ENCODE measurements around the gene HMGN4. TPM values are rescaled to one million over a fixed set of nuclear protein-coding genes. Genes with fewer than 3 reads are reported as not detected.

Gene HMGN4
- polyA plus RNA-seq, 3 donors = 28.1 to 116 (median 91.3) TPM

DNA sequence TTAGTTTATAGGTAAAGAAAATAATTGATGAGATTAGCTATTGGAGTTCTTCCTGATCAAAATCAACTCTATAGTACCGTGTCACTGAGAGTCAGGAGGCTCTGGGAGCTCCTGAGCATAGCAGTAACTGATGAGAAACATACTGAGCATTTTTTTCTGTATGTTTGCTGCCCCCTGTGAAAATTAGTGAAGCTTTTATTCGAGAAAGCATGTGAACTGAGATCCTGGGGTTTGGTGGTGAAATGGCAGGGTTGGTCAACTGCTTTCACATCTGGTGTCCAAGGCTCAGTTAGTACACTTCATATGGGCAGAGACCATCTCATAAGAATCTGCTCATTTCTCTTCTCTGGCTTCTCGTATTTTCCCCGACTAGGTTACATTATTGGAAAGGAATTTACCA, 54.5 kb downstream of the HMGN4 start:
- Histone ChIP-seq H3K36me3 (replicated peaks in 1 of 2; ENCODE audit: control insufficient read depth in 1 of 2, insufficient read depth in 2 of 2, low read length in 2 of 2) (no peaks in the 10 kb centered on the region), H3K79me2 (ENCODE audit: insufficient read depth, low read length) (peaks cover 9% of the 10 kb centered on the region), H3K27ac (ENCODE audit: low read depth in 1 of 2, low read length in 2 of 2) (no peak overlapping the region), H3K4me1 (ENCODE audit: control insufficient read depth in 1 of 2, insufficient read depth in 2 of 2, low read length in 2 of 2) (peaks cover 15 to 31% of the 10 kb centered on the region in 2 donors), H2AFZ (ENCODE audit: insufficient read depth, low read depth, low read length, poor library complexity, severe bottlenecking) (no peak overlapping the region), H3K27me3 (ENCODE audit: control insufficient read depth in 2 of 2, insufficient read depth in 2 of 2, low read length in 2 of 2) (peaks cover 21 to 31% of the 10 kb centered on the region in 2 donors), H3K9me3 (replicated peaks in 1 of 2; ENCODE audit: control insufficient read depth in 1 of 2, insufficient read depth in 1 of 2, low read length in 2 of 2) (no peaks in the 10 kb centered on the region), H3K4me3 (replicated peaks in 1 of 3; ENCODE audit: low read depth in 2 of 3, low read length in 3 of 3) (no peak overlapping the region), H3K9ac (ENCODE audit: insufficient read depth, low read length, poor library complexity, severe bottlenecking) (no peak overlapping the region), H3K4me2 (replicated peaks; ENCODE audit: extremely low read depth, low read length, poor library complexity, severe bottlenecking) (no peak overlapping the region), H4K20me1 (ENCODE audit: insufficient read depth, low read length) (no peaks in the 10 kb centered on the region)
- Mint-ChIP-seq H3K27ac (no peak overlapping the region), H3K27me3 (ENCODE audit: low read depth in 3 of 3) (peaks cover 20 to 33% (median 28%) of the 10 kb centered on the region in 3 donors), H3K9me3 (peaks cover 0 to 6% (median 3%) of the 10 kb centered on the region in 7 donors), H3K4me3 (no peak overlapping the region), H3K4me1 (peaks cover 22% of the 10 kb centered on the region), H3K36me3 (no peaks in the 10 kb centered on the region)
- intact Hi-C loops (cut with micrococcal nuclease) = loop anchor here in 1 of 2 donors (10.0 kb wide), 2 partner anchors 248 to 552 kb away; a partner anchor contains a TSS
- DNase-seq = no peak
- TF ChIP-seq, protein P1, sequence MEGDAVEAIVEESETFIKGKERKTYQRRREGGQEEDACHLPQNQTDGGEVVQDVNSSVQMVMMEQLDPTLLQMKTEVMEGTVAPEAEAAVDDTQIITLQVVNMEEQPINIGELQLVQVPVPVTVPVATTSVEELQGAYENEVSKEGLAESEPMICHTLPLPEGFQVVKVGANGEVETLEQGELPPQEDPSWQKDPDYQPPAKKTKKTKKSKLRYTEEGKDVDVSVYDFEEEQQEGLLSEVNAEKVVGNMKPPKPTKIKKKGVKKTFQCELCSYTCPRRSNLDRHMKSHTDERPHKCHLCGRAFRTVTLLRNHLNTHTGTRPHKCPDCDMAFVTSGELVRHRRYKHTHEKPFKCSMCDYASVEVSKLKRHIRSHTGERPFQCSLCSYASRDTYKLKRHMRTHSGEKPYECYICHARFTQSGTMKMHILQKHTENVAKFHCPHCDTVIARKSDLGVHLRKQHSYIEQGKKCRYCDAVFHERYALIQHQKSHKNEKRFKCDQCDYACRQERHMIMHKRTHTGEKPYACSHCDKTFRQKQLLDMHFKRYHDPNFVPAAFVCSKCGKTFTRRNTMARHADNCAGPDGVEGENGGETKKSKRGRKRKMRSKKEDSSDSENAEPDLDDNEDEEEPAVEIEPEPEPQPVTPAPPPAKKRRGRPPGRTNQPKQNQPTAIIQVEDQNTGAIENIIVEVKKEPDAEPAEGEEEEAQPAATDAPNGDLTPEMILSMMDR (IDR thresholded peaks at IDR 0.05) = no peak
- WGBS (ENCODE audit: insufficient coverage) = no CpG with 5 or more reads among the region's 4 CpGs

DNA sequence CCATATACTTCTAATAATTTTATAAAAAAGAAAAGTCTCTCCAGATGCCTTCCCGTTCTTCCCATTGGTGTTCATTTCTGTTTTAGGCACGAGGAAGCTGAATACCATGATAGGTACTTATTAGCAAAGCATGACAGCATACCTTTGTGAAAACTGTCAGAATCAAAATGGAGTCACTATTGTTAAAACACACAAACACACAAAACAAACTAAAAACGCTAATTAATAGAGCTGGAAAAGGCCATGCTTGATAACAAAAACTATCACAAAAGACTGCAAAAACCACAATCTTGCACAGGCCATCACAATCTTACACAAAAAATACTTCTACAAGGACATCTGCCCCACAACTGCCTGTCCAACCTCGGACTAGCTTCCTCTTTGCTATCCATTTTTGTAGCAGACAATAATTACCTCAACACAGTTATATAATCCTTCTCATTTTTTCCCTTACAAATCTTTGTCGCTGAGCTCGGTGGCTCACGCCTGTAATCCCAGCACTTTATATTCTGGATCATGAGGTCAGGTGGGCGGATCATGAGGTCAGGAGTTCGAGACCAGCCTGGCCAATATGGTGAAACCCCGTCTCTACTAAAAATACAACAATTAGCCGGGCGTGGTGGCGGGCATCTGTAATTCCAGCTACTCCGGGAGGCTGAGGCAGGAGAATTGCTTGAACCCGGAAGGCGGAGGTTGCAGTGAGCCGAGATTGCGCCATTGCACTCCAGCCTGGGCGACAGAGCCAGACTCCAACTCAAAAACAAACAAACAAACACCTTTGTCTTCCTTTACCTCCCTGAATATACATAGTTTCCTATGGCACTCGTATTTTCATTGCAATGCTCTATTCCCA, 55.3 kb downstream of the HMGN4 start:
- peak overlapping the region in 1 of 2 donors; percentile 67 for H3K4me3 Mint-ChIP-seq
- Histone ChIP-seq H3K27ac (ENCODE audit: low read depth in 1 of 2, low read length in 2 of 2) (no peak overlapping the region), H3K4me1 (ENCODE audit: control insufficient read depth in 1 of 2, insufficient read depth in 2 of 2, low read length in 2 of 2) (peaks cover 19 to 39% of the 10 kb centered on the region in 2 donors), H3K36me3 (replicated peaks in 1 of 2; ENCODE audit: control insufficient read depth in 1 of 2, insufficient read depth in 2 of 2, low read length in 2 of 2) (peaks cover 5 to 7% of the 10 kb centered on the region in 2 donors), H3K9ac (ENCODE audit: insufficient read depth, low read length, poor library complexity, severe bottlenecking) (no peak overlapping the region), H2AFZ (ENCODE audit: insufficient read depth, low read depth, low read length, poor library complexity, severe bottlenecking) (no peak overlapping the region), H3K9me3 (replicated peaks in 1 of 2; ENCODE audit: control insufficient read depth in 1 of 2, insufficient read depth in 1 of 2, low read length in 2 of 2) (no peaks in the 10 kb centered on the region), H3K4me2 (replicated peaks; ENCODE audit: extremely low read depth, low read length, poor library complexity, severe bottlenecking) (no peak overlapping the region), H3K4me3 (replicated peaks in 1 of 3; ENCODE audit: low read depth in 2 of 3, low read length in 3 of 3) (no peak overlapping the region), H3K27me3 (ENCODE audit: control insufficient read depth in 2 of 2, insufficient read depth in 2 of 2, low read length in 2 of 2) (peaks cover 21 to 31% of the 10 kb centered on the region in 2 donors), H4K20me1 (ENCODE audit: insufficient read depth, low read length) (no peaks in the 10 kb centered on the region), H3K79me2 (ENCODE audit: insufficient read depth, low read length) (peaks cover 17% of the 10 kb centered on the region)
- peaks cover 0 to 6% (median 3%) of the 10 kb centered on the region in 7 donors for H3K9me3 Mint-ChIP-seq
- peaks cover 7% of the 10 kb centered on the region in 2 donors for H3K36me3 Mint-ChIP-seq
- intact Hi-C loops (cut with micrococcal nuclease) = loop anchor here in 1 of 2 donors (10.0 kb wide), 2 partner anchors 249 to 551 kb away; a partner anchor contains a TSS
- peaks cover 19 to 33% (median 30%) of the 10 kb centered on the region in 3 donors for H3K27me3 Mint-ChIP-seq (ENCODE audit: low read depth in 3 of 3)
- no peak for DNase-seq
- TF ChIP-seq, protein P1 (IDR thresholded peaks at IDR 0.05) = no peak
- peaks cover 28% of the 10 kb centered on the region for H3K4me1 Mint-ChIP-seq
- WGBS (ENCODE audit: insufficient coverage) = 51% methylated on average over 13 of the region's 20 CpGs
- H3K27ac Mint-ChIP-seq = no peak overlapping the region

All from CD14-positive monocyte (primary cell).